Uterus (tissue), 4 donors: Measurements from ENCODE around the gene CD248. TPM values are rescaled to one million over a fixed set of nuclear protein-coding genes. Genes with fewer than 3 reads are reported as not detected.

ENCODE experiments used
- DNase-seq, 2 donors: peaks; one replicate each; pipeline ENCODE4 v3.0.0-alpha.2; 2019 to 2020
- H3K27ac ChIP-seq, 2 donors: fragments of 200-600 bp; sonication (generic); 1 replicate in 1 of 2; 2 replicates in 1 of 2; pipeline ENCODE4 v1.5.1; 2016 to 2018
- H3K27me3 ChIP-seq, 2 donors: fragments of 200-600 bp; sonication (generic); one replicate each; pipeline ENCODE4 v1.5.1; 2018 to 2019; ENCODE audit warnings: control low read depth in 1 of 2
- H3K36me3 ChIP-seq, 2 donors: fragments of 200-600 bp; sonication (generic); one replicate each; pipeline ENCODE4 v1.5.1; 2019; ENCODE audit warnings: control low read depth in 1 of 2
- H3K4me1 ChIP-seq, 2 donors: fragments of 200-600 bp; sonication (generic); one replicate each; pipeline ENCODE4 v1.5.1; 2018 to 2019; ENCODE audit warnings: control low read depth in 1 of 2
- H3K4me3 ChIP-seq, 2 donors: fragments of 200-600 bp; sonication (generic); 1 replicate in 1 of 2; 2 replicates in 1 of 2; pipeline ENCODE4 v1.5.1; 2018 to 2019; ENCODE audit warnings: mild to moderate bottlenecking in 1 of 2
- H3K9me3 ChIP-seq, 2 donors: fragments of 200-600 bp; sonication (generic); one replicate each; pipeline ENCODE4 v1.5.1; 2019; ENCODE audit warnings: control low read depth in 1 of 2
- CTCF ChIP-seq, 4 experiments: fragments of 200-600 bp in 2 of 4; fragments of 450-650 bp in 2 of 4; sonication (generic) in 2 of 4; IDR thresholded peaks; one replicate each; pipeline ENCODE4 v1.5.1; 2016 to 2019; ENCODE audit warnings: antibody characterized with exemption in 4 of 4, mild to moderate bottlenecking in 2 of 4, moderate library complexity in 1 of 4
- POLR2A ChIP-seq, 2 donors: fragments of 450-650 bp; IDR thresholded peaks; one replicate each; pipeline ENCODE4 v1.6.1; 2016; ENCODE audit warnings: antibody characterized with exemption in 2 of 2, mild to moderate bottlenecking in 1 of 2, moderate library complexity in 1 of 2
- intact Hi-C: fragments of 100-400 bp; cut with DNase I; formaldehyde crosslinking; loops from one replicate; pipeline ENCODE4 v1.15.1; 2023; ENCODE audit warnings: low total_unique reads
- total RNA-seq, 4 donors: library from RNA; depleted of rRNA in 3 of 4; stranded (reverse); fragments of >200 nt in 3 of 4; gene quantifications; one replicate each; pipeline versions ENCODE4 v1.1.0 to v1.2.4, GENCODE V29; 2014 to 2023
- donor health status: DM: yes; HTN: yes; CAD: no.

The CD248 gene
- total RNA-seq, 4 donors from 2014 or later, result 14.1 to 91.2 (median 46.2) TPM

GRCh38 chr11:66339686-66340483, 23.0 kb upstream of the CD248 start:
- no peak for TF ChIP-seq POLR2A (IDR thresholded peaks at IDR 0.05)
- no peak for TF ChIP-seq CTCF (IDR thresholded peaks at IDR 0.05)
- Histone ChIP-seq H3K36me3 (no peaks in the 10 kb centered on the region), H3K27me3 (no peaks in the 10 kb centered on the region), H3K27ac (no peak overlapping the region), H3K4me3 (no peak overlapping the region), H3K9me3 (no peaks in the 10 kb centered on the region), H3K4me1 (peaks cover 3 to 12% of the 10 kb centered on the region in 2 donors)
- intact Hi-C loops, result no loop called here
- DNase-seq, result no peak

- H3K27me3 ChIP-seq, result no peaks in the 10 kb centered on the region
- H3K9me3 ChIP-seq, result no peaks in the 10 kb centered on the region
- H3K4me3 ChIP-seq, result no peak overlapping the region
- no peak for TF ChIP-seq CTCF (IDR thresholded peaks at IDR 0.05)
- no peak for TF ChIP-seq POLR2A (IDR thresholded peaks at IDR 0.05)
- intact Hi-C loops, result no loop called here
- peaks cover 3 to 12% of the 10 kb centered on the region in 2 donors for H3K4me1 ChIP-seq
- H3K36me3 ChIP-seq, result no peaks in the 10 kb centered on the region
- no peak for DNase-seq
- no peak overlapping the region for H3K27ac ChIP-seq
Measured at GRCh38 chr11:66339162-66339675, 22.4 kb upstream of the CD248 start.

GRCh38 chr11:66338276-66339161, 21.7 kb upstream of the CD248 start:
- H3K36me3 ChIP-seq, result no peaks in the 10 kb centered on the region
- H3K4me3 ChIP-seq, result no peak overlapping the region
- no peaks in the 10 kb centered on the region for H3K27me3 ChIP-seq
- no peaks in the 10 kb centered on the region for H3K9me3 ChIP-seq
- peaks cover 3 to 12% of the 10 kb centered on the region in 2 donors for H3K4me1 ChIP-seq
- H3K27ac ChIP-seq, result no peak overlapping the region
- no peak for DNase-seq
- TF ChIP-seq CTCF (IDR thresholded peaks at IDR 0.05), result no peak
- TF ChIP-seq POLR2A (IDR thresholded peaks at IDR 0.05), result no peak
- intact Hi-C loops, result no loop called here

GRCh38 chr11:66337103-66337899, 20.5 kb upstream of the CD248 start:
- intact Hi-C loops, result no loop called here
- TF ChIP-seq POLR2A (IDR thresholded peaks at IDR 0.05), result no peak
- no peak for TF ChIP-seq CTCF (IDR thresholded peaks at IDR 0.05)
- Histone ChIP-seq H3K36me3 (no peaks in the 10 kb centered on the region), H3K4me3 (no peak overlapping the region), H3K27me3 (no peaks in the 10 kb centered on the region), H3K27ac (peak overlapping the region in 1 of 2 donors; percentile 78), H3K4me1 (peaks cover 3 to 12% of the 10 kb centered on the region in 2 donors), H3K9me3 (no peaks in the 10 kb centered on the region)
- DNase-seq, result no peak
